ENCODE measurements around the gene NAA40. TPM values are rescaled to one million over a fixed set of nuclear protein-coding genes. Genes with fewer than 3 reads are reported as not detected.

NAA40 gene
- total and polyA plus RNA-seq, 2 of the 13 experiments (the other 11 are each of a cell fraction or from before 2014, with no cell fraction given): 11.1 to 17.9 TPM

- TF ChIP-seq TCF12 (IDR thresholded peaks at IDR 0.05): no peak
- TF ChIP-seq TCF12 (CRISPR knock-in tag; IDR thresholded peaks at IDR 0.05): no peak
- no peak for TF ChIP-seq KDM6A (CRISPR knock-in tag; IDR thresholded peaks at IDR 0.05; ENCODE audit: low read depth)
- TF ChIP-seq SMC3 (IDR thresholded peaks at IDR 0.05; ENCODE audit: low read length): no peak
- no peak for TF ChIP-seq ATAD3A (CRISPR knock-in tag; IDR thresholded peaks at IDR 0.05)
- TF ChIP-seq ZNF263 (CRISPR knock-in tag; IDR thresholded peaks at IDR 0.05): no peak
- TF ChIP-seq ZNF230 (CRISPR knock-in tag; IDR thresholded peaks at IDR 0.05): no peak
- no peak for TF ChIP-seq ZNF333 (CRISPR knock-in tag; IDR thresholded peaks at IDR 0.05; ENCODE audit: borderline replicate concordance)
- TF ChIP-seq, protein P1, sequence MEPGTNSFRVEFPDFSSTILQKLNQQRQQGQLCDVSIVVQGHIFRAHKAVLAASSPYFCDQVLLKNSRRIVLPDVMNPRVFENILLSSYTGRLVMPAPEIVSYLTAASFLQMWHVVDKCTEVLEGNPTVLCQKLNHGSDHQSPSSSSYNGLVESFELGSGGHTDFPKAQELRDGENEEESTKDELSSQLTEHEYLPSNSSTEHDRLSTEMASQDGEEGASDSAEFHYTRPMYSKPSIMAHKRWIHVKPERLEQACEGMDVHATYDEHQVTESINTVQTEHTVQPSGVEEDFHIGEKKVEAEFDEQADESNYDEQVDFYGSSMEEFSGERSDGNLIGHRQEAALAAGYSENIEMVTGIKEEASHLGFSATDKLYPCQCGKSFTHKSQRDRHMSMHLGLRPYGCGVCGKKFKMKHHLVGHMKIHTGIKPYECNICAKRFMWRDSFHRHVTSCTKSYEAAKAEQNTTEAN (CRISPR knock-in tag; conservative IDR thresholded peaks at IDR 0.05): no peak
- peak; percentile 86 for TF ChIP-seq CHD2 (IDR thresholded peaks at IDR 0.05; ENCODE audit: low read depth, low read length)
- TF ChIP-seq TCF7L2 (IDR thresholded peaks at IDR 0.05; ENCODE audit: low read depth, low read length): no peak
- no peak for TF ChIP-seq SOX6 (IDR thresholded peaks at IDR 0.05)
- 0 out of 2 replicates have a peak, but pooled peaks have one; percentile 18 for TF ChIP-seq SOX6 (CRISPR knock-in tag; IDR thresholded peaks at IDR 0.05)
- no peak for TF ChIP-seq TBL1XR1 (IDR thresholded peaks at IDR 0.05; ENCODE audit: borderline replicate concordance, low read length, partially characterized antibody)
- no peak for TF ChIP-seq ZBTB21 (CRISPR knock-in tag; IDR thresholded peaks at IDR 0.05)
- no peak for TF ChIP-seq AGO1 (IDR thresholded peaks at IDR 0.05; ENCODE audit: low read depth, low read length, poor library complexity, severe bottlenecking)
- TF ChIP-seq CBX2 (IDR thresholded peaks at IDR 0.05; ENCODE audit: low read depth, low read length): no peak
- TF ChIP-seq CBX2 (CRISPR knock-in tag; IDR thresholded peaks at IDR 0.05; ENCODE audit: low read depth): no peak
- no peak for TF ChIP-seq MAFG (CRISPR knock-in tag; IDR thresholded peaks at IDR 0.05)
- TF ChIP-seq GLI4 (CRISPR knock-in tag; IDR thresholded peaks at IDR 0.05; ENCODE audit: borderline replicate concordance): no peak
- no peak for TF ChIP-seq NONO (IDR thresholded peaks at IDR 0.05)
- TF ChIP-seq NONO (CRISPR knock-in tag; conservative IDR thresholded peaks at IDR 0.05): no peak
- TF ChIP-seq CBX1 (IDR thresholded peaks at IDR 0.05; ENCODE audit: low read depth): no peak
- TF ChIP-seq RARA (CRISPR knock-in tag; IDR thresholded peaks at IDR 0.05): no peak; the same call in 1 of the 2 replicates
- TF ChIP-seq ZNF510 (CRISPR knock-in tag; IDR thresholded peaks at IDR 0.05; ENCODE audit: low read depth): no peak
- TF ChIP-seq ZNF264 (CRISPR knock-in tag; IDR thresholded peaks at IDR 0.05): no peak
- TF ChIP-seq BCLAF1 (IDR thresholded peaks at IDR 0.05): no peak
- TF ChIP-seq, protein P2, sequence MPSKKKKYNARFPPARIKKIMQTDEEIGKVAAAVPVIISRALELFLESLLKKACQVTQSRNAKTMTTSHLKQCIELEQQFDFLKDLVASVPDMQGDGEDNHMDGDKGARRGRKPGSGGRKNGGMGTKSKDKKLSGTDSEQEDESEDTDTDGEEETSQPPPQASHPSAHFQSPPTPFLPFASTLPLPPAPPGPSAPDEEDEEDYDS (CRISPR knock-in tag; IDR thresholded peaks at IDR 0.05): 0 out of 2 replicates have a peak, but pooled peaks have one; percentile 21
Observed at GRCh38 chr11:63916837-63917691, 21.7 kb upstream of the NAA40 start, which contains the start of gene RCOR2 (continued).
